ENCODE results near the gene CNOT1.

CNOT1 gene

GRCh38 chr16:58532414-58532813 is 97.2 kb downstream of the CNOT1 start:
- Histone ChIP-seq H2AFZ (ENCODE audit: low read length) (no peak overlapping the region), H3K9ac (ENCODE audit: low read length) (no peak overlapping the region), H3K4me1 (ENCODE audit: insufficient read depth, low read length, severe bottlenecking) (no peaks in the 10 kb centered on the region), H3K4me3 (ENCODE audit: low read depth, low read length, poor library complexity, severe bottlenecking) (no peak overlapping the region), H3F3A (ENCODE audit: insufficient read depth, low read length) (no peaks in the 10 kb centered on the region), H3K36me3 (ENCODE audit: insufficient read depth, low read length) (peaks cover 99% of the 10 kb centered on the region), H3K9me3 (ENCODE audit: low read length) (no peaks in the 10 kb centered on the region), H3K79me2 (ENCODE audit: insufficient read depth, low read length) (no peaks in the 10 kb centered on the region), H3K27me3 (ENCODE audit: insufficient read depth, low read length) (no peaks in the 10 kb centered on the region), H4K20me1 (ENCODE audit: insufficient read depth, low read length) (no peaks in the 10 kb centered on the region), H3K4me2 (ENCODE audit: low read length) (no peak overlapping the region), H3K27ac (ENCODE audit: low read depth, low read length, poor library complexity, severe bottlenecking) (no peak overlapping the region), H3K9me2 (ENCODE audit: low read depth, low read length) (no peaks in the 10 kb centered on the region)
- TF ChIP-seq EZH2 (IDR thresholded peaks at IDR 0.05; ENCODE audit: borderline replicate concordance, low read length) (no peak), CTCF (IDR thresholded peaks at IDR 0.05; ENCODE audit: low read length) (no peak)

GRCh38 chr16:58530179-58530578 is 99.4 kb downstream of the CNOT1 start:
- no peaks in the 10 kb centered on the region for H3K79me2 ChIP-seq (ENCODE audit: insufficient read depth, low read length)
- H3K36me3 ChIP-seq (ENCODE audit: insufficient read depth, low read length): peaks cover 97% of the 10 kb centered on the region
- H3K4me2 ChIP-seq (ENCODE audit: low read length): no peak overlapping the region

GRCh38 chr16:58519707-58520106 is 109.9 kb downstream of the CNOT1 start:
- no peaks in the 10 kb centered on the region for H3K79me2 ChIP-seq (ENCODE audit: insufficient read depth, low read length)
- peaks cover 5% of the 10 kb centered on the region; the same call in 1 of the 2 replicates for H3F3A ChIP-seq (ENCODE audit: insufficient read depth, low read length)

More at GRCh38 chr16:58530179-58530578, 99.4 kb downstream of the CNOT1 start:
- H2AFZ ChIP-seq (ENCODE audit: low read length): no peak overlapping the region
- TF ChIP-seq CTCF (IDR thresholded peaks at IDR 0.05; ENCODE audit: low read length) (no peak), EZH2 (IDR thresholded peaks at IDR 0.05; ENCODE audit: borderline replicate concordance, low read length) (no peak)
- H3K27me3 ChIP-seq (ENCODE audit: insufficient read depth, low read length): no peaks in the 10 kb centered on the region
- no peaks in the 10 kb centered on the region for H3K4me1 ChIP-seq (ENCODE audit: insufficient read depth, low read length, severe bottlenecking)
- no peak overlapping the region for H3K9ac ChIP-seq (ENCODE audit: low read length)
- no peaks in the 10 kb centered on the region for H4K20me1 ChIP-seq (ENCODE audit: insufficient read depth, low read length)
- no peaks in the 10 kb centered on the region for H3F3A ChIP-seq (ENCODE audit: insufficient read depth, low read length)
- no peak overlapping the region for H3K27ac ChIP-seq (ENCODE audit: low read depth, low read length, poor library complexity, severe bottlenecking)
- H3K4me3 ChIP-seq (ENCODE audit: low read depth, low read length, poor library complexity, severe bottlenecking): no peak overlapping the region
- no peaks in the 10 kb centered on the region for H3K9me3 ChIP-seq (ENCODE audit: low read length)
- H3K9me2 ChIP-seq (ENCODE audit: low read depth, low read length): no peaks in the 10 kb centered on the region

More at GRCh38 chr16:58519707-58520106, 109.9 kb downstream of the CNOT1 start:
- no peak overlapping the region for H3K27ac ChIP-seq (ENCODE audit: low read depth, low read length, poor library complexity, severe bottlenecking)
- no peak overlapping the region for H2AFZ ChIP-seq (ENCODE audit: low read length)
- peaks cover 84% of the 10 kb centered on the region for H3K36me3 ChIP-seq (ENCODE audit: insufficient read depth, low read length)
- no peaks in the 10 kb centered on the region for H3K9me2 ChIP-seq (ENCODE audit: low read depth, low read length)
- H3K9me3 ChIP-seq (ENCODE audit: low read length): no peaks in the 10 kb centered on the region
- no peak for TF ChIP-seq EZH2 (IDR thresholded peaks at IDR 0.05; ENCODE audit: borderline replicate concordance, low read length)
- TF ChIP-seq CTCF (IDR thresholded peaks at IDR 0.05; ENCODE audit: low read length): no peak
- no peaks in the 10 kb centered on the region for H4K20me1 ChIP-seq (ENCODE audit: insufficient read depth, low read length)
- no peak overlapping the region for H3K4me2 ChIP-seq (ENCODE audit: low read length)
- H3K9ac ChIP-seq (ENCODE audit: low read length): no peak overlapping the region
- H3K4me1 ChIP-seq (ENCODE audit: insufficient read depth, low read length, severe bottlenecking): peaks cover 20% of the 10 kb centered on the region
- H3K4me3 ChIP-seq (ENCODE audit: low read depth, low read length, poor library complexity, severe bottlenecking): no peak overlapping the region
- H3K27me3 ChIP-seq (ENCODE audit: insufficient read depth, low read length): no peaks in the 10 kb centered on the region

Data from OCI-LY1 (cell line).